HG02623 (cell line): ENCODE measurements around the gene COL4A2.

Experiments used
- ATAC-seq: cut with Tn5 transposase; IDR thresholded peaks from one replicate; pipeline ENCODE4 v1.9.1; 2021; ENCODE audit warnings: moderate library complexity; ENCODE audit not compliant: unreplicated experiment

Gene COL4A2

GRCh38 chr13:110271313-110271712, 35.8 kb upstream of the COL4A2 start:
- ATAC-seq, result no peak

- no peak for ATAC-seq
Measured at GRCh38 chr13:110272227-110272626, 34.9 kb upstream of the COL4A2 start.

GRCh38 chr13:110272651-110273050, 34.4 kb upstream of the COL4A2 start:
- no peak for ATAC-seq

- no peak for ATAC-seq
Measured at GRCh38 chr13:110273254-110273653, 33.8 kb upstream of the COL4A2 start.

- ATAC-seq, result no peak
Measured at GRCh38 chr13:110274687-110275086, 32.4 kb upstream of the COL4A2 start.

- no peak for ATAC-seq
Measured at GRCh38 chr13:110275931-110276552, 31.0 kb upstream of the COL4A2 start.

- no peak for ATAC-seq
Measured at GRCh38 chr13:110276553-110276950, 30.5 kb upstream of the COL4A2 start.

GRCh38 chr13:110277357-110277975, 29.6 kb upstream of the COL4A2 start:
- no peak for ATAC-seq

GRCh38 chr13:110278859-110279258, 28.2 kb upstream of the COL4A2 start:
- ATAC-seq, result no peak

GRCh38 chr13:110279684-110280083, 27.4 kb upstream of the COL4A2 start:
- no peak for ATAC-seq

GRCh38 chr13:110280231-110280813, 26.8 kb upstream of the COL4A2 start:
- no peak for ATAC-seq

- ATAC-seq, result no peak
Measured at GRCh38 chr13:110280985-110281688, 25.9 kb upstream of the COL4A2 start.

- ATAC-seq, result no peak
Measured at GRCh38 chr13:110281736-110282135, 25.3 kb upstream of the COL4A2 start.

GRCh38 chr13:110282316-110282841, 24.7 kb upstream of the COL4A2 start:
- no peak for ATAC-seq

- no peak for ATAC-seq
Measured at GRCh38 chr13:110283736-110284517, 23.2 kb upstream of the COL4A2 start.

- no peak for ATAC-seq
Measured at GRCh38 chr13:110284779-110285484, 22.2 kb upstream of the COL4A2 start.

- no peak for ATAC-seq
Measured at GRCh38 chr13:110285991-110286832, 20.9 kb upstream of the COL4A2 start.

- ATAC-seq, result no peak
Measured at GRCh38 chr13:110286833-110287819, 20.0 kb upstream of the COL4A2 start.
